Measurements from ENCODE around the gene NGEF. TPM values are rescaled to one million over a fixed set of nuclear protein-coding genes. Genes with fewer than 3 reads are reported as not detected.

The NGEF gene
- polyA plus RNA-seq, 1 experiment, result 0.10 TPM

DNA sequence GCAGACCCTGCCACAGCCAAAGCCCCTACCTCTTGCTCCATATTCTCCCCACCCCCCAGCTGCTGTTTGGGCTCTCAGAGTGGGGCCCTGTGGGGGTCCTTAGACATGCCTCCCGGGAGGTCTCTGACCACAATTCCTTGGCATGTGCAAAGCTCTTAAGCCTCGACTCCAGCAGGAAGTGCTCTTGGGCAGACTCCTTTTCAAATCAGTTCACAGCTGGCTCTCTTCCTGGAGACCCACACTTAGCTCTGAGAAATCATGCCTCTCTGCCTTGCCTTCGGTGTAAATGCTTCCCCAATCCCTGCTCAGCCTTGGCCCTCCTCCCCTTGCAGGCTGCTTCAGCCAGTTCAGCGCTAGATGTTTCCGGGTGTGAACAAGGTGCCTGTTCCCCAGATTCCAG lies 46.9 kb downstream of the NGEF start:
- TF ChIP-seq, protein P1, sequence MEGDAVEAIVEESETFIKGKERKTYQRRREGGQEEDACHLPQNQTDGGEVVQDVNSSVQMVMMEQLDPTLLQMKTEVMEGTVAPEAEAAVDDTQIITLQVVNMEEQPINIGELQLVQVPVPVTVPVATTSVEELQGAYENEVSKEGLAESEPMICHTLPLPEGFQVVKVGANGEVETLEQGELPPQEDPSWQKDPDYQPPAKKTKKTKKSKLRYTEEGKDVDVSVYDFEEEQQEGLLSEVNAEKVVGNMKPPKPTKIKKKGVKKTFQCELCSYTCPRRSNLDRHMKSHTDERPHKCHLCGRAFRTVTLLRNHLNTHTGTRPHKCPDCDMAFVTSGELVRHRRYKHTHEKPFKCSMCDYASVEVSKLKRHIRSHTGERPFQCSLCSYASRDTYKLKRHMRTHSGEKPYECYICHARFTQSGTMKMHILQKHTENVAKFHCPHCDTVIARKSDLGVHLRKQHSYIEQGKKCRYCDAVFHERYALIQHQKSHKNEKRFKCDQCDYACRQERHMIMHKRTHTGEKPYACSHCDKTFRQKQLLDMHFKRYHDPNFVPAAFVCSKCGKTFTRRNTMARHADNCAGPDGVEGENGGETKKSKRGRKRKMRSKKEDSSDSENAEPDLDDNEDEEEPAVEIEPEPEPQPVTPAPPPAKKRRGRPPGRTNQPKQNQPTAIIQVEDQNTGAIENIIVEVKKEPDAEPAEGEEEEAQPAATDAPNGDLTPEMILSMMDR (IDR thresholded peaks at IDR 0.05; ENCODE audit: low read depth, low read length), result no peak
- ChIA-PET CTCF (no interaction called here), POLR2A (no interaction called here)
- Histone ChIP-seq H3K27ac (ENCODE audit: low read depth, low read length) (no peak overlapping the region), H3K4me3 (ENCODE audit: low read depth, low read length) (no peak overlapping the region), H3K27me3 (ENCODE audit: control insufficient read depth, insufficient read depth, low read length) (no peaks in the 10 kb centered on the region), H3K9me3 (ENCODE audit: control insufficient read depth, insufficient read depth, low read length) (peaks cover 9% of the 10 kb centered on the region; the same call in 1 of the 2 replicates)
- no peak for DNase-seq (ENCODE audit: low read depth, low spot score)

- H3K9me3 ChIP-seq (ENCODE audit: control insufficient read depth, insufficient read depth, low read length), result peaks cover 9% of the 10 kb centered on the region; the same call in 1 of the 2 replicates
- H3K27me3 ChIP-seq (ENCODE audit: control insufficient read depth, insufficient read depth, low read length), result peaks cover 2% of the 10 kb centered on the region
- no peak overlapping the region for H3K4me3 ChIP-seq (ENCODE audit: low read depth, low read length)
- H3K27ac ChIP-seq (ENCODE audit: low read depth, low read length), result no peak overlapping the region
- ChIA-PET POLR2A (no interaction called here), CTCF (no interaction called here)
- DNase-seq (ENCODE audit: low read depth, low spot score), result no peak
- TF ChIP-seq, protein P1 (IDR thresholded peaks at IDR 0.05; ENCODE audit: low read depth, low read length), result no peak
Measured at GRCh38 chr2:232963913-232964312, 49.1 kb downstream of the NGEF start.

- POLR2A ChIA-PET, result no interaction called here
- H3K27ac ChIP-seq (ENCODE audit: low read depth, low read length), result no peak overlapping the region
- peaks cover 2% of the 10 kb centered on the region for H3K27me3 ChIP-seq (ENCODE audit: control insufficient read depth, insufficient read depth, low read length)
- no peak for DNase-seq (ENCODE audit: low read depth, low spot score)
- CTCF ChIA-PET, result interaction anchor here (0.5 kb wide), 1 partner anchor 290 kb away, joined by 3 read pairs; no protein-coding TSS in a partner anchor
- H3K9me3 ChIP-seq (ENCODE audit: control insufficient read depth, insufficient read depth, low read length), result peaks cover 5% of the 10 kb centered on the region; the same call in 1 of the 2 replicates
- H3K4me3 ChIP-seq (ENCODE audit: low read depth, low read length), result no peak overlapping the region
- TF ChIP-seq, protein P1 (IDR thresholded peaks at IDR 0.05; ENCODE audit: low read depth, low read length), result no peak
Measured at GRCh38 chr2:232960862-232961261, 52.2 kb downstream of the NGEF start.

DNA sequence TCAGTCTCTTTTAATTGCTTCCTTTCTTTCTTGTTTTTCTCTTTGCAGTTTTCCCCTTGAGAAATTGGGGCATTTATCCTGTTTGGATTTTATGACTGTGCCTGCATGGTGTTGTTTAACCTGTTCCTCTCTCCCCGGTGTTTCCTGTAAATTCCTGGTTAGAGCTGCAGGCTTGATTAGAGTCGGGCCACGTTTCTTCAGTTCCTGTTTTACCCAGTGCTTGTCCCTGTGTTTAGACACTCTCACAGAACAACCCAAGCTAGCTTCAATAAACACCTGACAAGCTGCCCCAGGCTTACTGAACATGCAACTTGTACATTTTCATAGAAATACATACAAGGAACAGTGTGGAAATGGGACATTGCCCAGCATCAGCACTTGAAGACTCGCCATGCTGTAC lies 53.9 kb downstream of the NGEF start:
- TF ChIP-seq, protein P1 (IDR thresholded peaks at IDR 0.05; ENCODE audit: low read depth, low read length), result no peak
- peaks cover 3% of the 10 kb centered on the region; the same call in 1 of the 2 replicates for H3K9me3 ChIP-seq (ENCODE audit: control insufficient read depth, insufficient read depth, low read length)
- CTCF ChIA-PET, result no interaction called here
- no peak overlapping the region for H3K27ac ChIP-seq (ENCODE audit: low read depth, low read length)
- H3K4me3 ChIP-seq (ENCODE audit: low read depth, low read length), result no peak overlapping the region
- POLR2A ChIA-PET, result no interaction called here
- DNase-seq (ENCODE audit: low read depth, low spot score), result no peak
- peaks cover 7% of the 10 kb centered on the region for H3K27me3 ChIP-seq (ENCODE audit: control insufficient read depth, insufficient read depth, low read length)

DNA sequence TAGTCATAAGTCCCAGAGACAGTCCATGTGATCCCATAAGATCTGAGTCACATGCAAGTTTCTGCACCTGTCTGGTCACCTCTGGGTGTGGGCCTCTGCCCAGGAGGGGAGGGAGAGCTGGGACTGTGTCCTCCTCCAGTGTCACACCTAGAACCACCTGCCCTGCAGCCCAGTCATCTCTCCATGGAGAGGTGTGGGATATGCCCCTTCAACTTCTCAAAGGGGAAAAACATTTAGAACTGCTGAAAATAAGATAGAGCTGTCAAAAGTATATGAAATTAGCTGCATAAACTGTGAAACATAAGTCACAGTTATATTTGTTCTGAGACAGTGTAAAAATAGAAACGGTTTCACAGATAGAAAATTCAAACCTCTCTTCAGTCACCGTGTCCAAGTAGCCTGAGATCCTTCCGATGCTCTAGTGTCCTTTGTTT lies 55.4 kb downstream of the NGEF start:
- POLR2A ChIA-PET, result no interaction called here
- peaks cover 11% of the 10 kb centered on the region for H3K27me3 ChIP-seq (ENCODE audit: control insufficient read depth, insufficient read depth, low read length)
- peaks cover 3% of the 10 kb centered on the region; the same call in 1 of the 2 replicates for H3K9me3 ChIP-seq (ENCODE audit: control insufficient read depth, insufficient read depth, low read length)
- CTCF ChIA-PET, result no interaction called here
- TF ChIP-seq, protein P1 (IDR thresholded peaks at IDR 0.05; ENCODE audit: low read depth, low read length), result no peak
- no peak overlapping the region for H3K27ac ChIP-seq (ENCODE audit: low read depth, low read length)
- H3K4me3 ChIP-seq (ENCODE audit: low read depth, low read length), result no peak overlapping the region
- no peak for DNase-seq (ENCODE audit: low read depth, low spot score)

All from AG04450 (cell line).